Measurements from ENCODE around the gene ASTN2.

DNA sequence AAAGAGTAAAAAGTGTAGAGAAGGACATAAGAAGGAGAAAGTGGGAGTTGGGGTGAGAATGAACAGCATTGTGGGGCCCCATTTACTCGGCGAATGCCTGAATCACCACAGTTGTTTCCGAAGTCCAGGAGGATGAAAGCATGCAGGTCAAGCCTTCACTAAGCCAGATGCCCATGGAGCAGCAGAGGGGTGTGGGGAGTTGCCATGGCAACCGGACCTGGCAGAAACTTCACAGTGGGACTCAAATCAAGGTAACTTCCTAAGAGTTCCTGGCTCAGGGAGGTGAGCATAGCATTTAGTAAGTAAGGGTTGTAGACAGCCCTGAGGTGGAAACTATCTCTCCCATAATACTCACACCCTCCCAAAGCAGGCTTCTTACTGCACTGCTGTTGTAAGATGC, 370.6 kb downstream of the ASTN2 start:
- TF ChIP-seq, protein P1, sequence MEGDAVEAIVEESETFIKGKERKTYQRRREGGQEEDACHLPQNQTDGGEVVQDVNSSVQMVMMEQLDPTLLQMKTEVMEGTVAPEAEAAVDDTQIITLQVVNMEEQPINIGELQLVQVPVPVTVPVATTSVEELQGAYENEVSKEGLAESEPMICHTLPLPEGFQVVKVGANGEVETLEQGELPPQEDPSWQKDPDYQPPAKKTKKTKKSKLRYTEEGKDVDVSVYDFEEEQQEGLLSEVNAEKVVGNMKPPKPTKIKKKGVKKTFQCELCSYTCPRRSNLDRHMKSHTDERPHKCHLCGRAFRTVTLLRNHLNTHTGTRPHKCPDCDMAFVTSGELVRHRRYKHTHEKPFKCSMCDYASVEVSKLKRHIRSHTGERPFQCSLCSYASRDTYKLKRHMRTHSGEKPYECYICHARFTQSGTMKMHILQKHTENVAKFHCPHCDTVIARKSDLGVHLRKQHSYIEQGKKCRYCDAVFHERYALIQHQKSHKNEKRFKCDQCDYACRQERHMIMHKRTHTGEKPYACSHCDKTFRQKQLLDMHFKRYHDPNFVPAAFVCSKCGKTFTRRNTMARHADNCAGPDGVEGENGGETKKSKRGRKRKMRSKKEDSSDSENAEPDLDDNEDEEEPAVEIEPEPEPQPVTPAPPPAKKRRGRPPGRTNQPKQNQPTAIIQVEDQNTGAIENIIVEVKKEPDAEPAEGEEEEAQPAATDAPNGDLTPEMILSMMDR (IDR thresholded peaks at IDR 0.05) = no peak
- TF ChIP-seq POLR2AphosphoS5 (IDR thresholded peaks at IDR 0.05) = no peak

All from transverse colon (tissue), 4 donors.